GM23338 (cell line): ENCODE measurements around the gene CGNL1. TPM values are rescaled to one million over a fixed set of nuclear protein-coding genes. Genes with fewer than 3 reads are reported as not detected.
A peak's percentile ranks its signal among the peaks of the same experiment; 100 is the strongest.

ENCODE experiments used
- ATAC-seq: fragments of 200-7000 bp; cut with Tn5 transposase; 3 replicates; pipeline ENCODE4 v1.9.1; 2020
- DNase-seq: peaks from one replicate; pipeline ENCODE4 v3.0.0-alpha.2; 2015; ENCODE audit warnings: low spot score
- H2AFZ ChIP-seq: fragments of 200-600 bp; sonication (generic); 2 replicates; pipeline ENCODE4 v1.8.0; 2016; ENCODE audit warnings: antibody characterized with exemption, mild to moderate bottlenecking, moderate library complexity
- H3F3A ChIP-seq: fragments of 200-600 bp; sonication (generic); replicated peaks from 2 replicates; pipeline ENCODE4 v1.8.0; 2017; ENCODE audit warnings: antibody characterized with exemption, mixed run types, low read depth
- H3K27ac ChIP-seq: fragments of 200-600 bp; sonication (generic); 2 replicates; pipeline ENCODE4 v1.6.1; 2016; ENCODE audit warnings: low read depth
- H3K27me3 ChIP-seq: fragments of 200-600 bp; sonication (generic); 2 replicates; pipeline ENCODE4 v1.8.0; 2016; ENCODE audit warnings: mild to moderate bottlenecking, mixed run types, moderate library complexity; ENCODE audit not compliant: insufficient read depth
- H3K36me3 ChIP-seq: fragments of 200-600 bp; sonication (generic); 2 replicates; pipeline ENCODE4 v1.8.0; 2016; ENCODE audit warnings: mild to moderate bottlenecking; ENCODE audit not compliant: insufficient read depth
- H3K4me1 ChIP-seq: fragments of 200-600 bp; sonication (generic); 2 replicates; pipeline ENCODE4 v1.8.0; 2016; ENCODE audit warnings: mild to moderate bottlenecking, moderate library complexity; ENCODE audit not compliant: insufficient read depth
- H3K4me2 ChIP-seq: fragments of 200-600 bp; sonication (generic); 2 replicates; pipeline ENCODE4 v1.7.1; 2017; ENCODE audit warnings: mixed run types
- H3K4me3 ChIP-seq: fragments of 200-600 bp; sonication (generic); 2 replicates; pipeline ENCODE4 v1.6.1; 2016; ENCODE audit warnings: mixed run types
- H3K79me2 ChIP-seq: fragments of 200-600 bp; sonication (generic); replicated peaks from 2 replicates; pipeline ENCODE4 v1.8.0; 2017; ENCODE audit warnings: mild to moderate bottlenecking; ENCODE audit not compliant: insufficient read depth
- H3K9me2 ChIP-seq: fragments of 200-600 bp; sonication (generic); 2 replicates; pipeline ENCODE4 v1.8.0; 2017; ENCODE audit not compliant: insufficient read depth
- H4K20me1 ChIP-seq: fragments of 200-600 bp; sonication (generic); replicated peaks from 2 replicates; pipeline ENCODE4 v1.8.0; 2017; ENCODE audit warnings: mild to moderate bottlenecking; ENCODE audit not compliant: insufficient read depth
- H3K27ac Mint-ChIP-seq: 2 replicates; pipeline ENCODE4 v1.8.0; 2020; ENCODE audit warnings: inconsistent platforms, mild to moderate bottlenecking, moderate library complexity, mixed read lengths
- H3K27me3 Mint-ChIP-seq: 3 replicates; pipeline ENCODE4 v1.8.0; 2022; ENCODE audit warnings: low read depth, mild to moderate bottlenecking, moderate library complexity, mixed read lengths, inconsistent platforms; ENCODE audit not compliant: insufficient read depth, poor library complexity
- H3K36me3 Mint-ChIP-seq: 3 replicates; pipeline ENCODE4 v1.8.0; 2021; ENCODE audit warnings: low read depth, mild to moderate bottlenecking, inconsistent platforms, moderate library complexity, mixed read lengths
- H3K4me1 Mint-ChIP-seq: 3 replicates; pipeline ENCODE4 v1.8.0; 2020; ENCODE audit warnings: mild to moderate bottlenecking, inconsistent platforms, mixed read lengths
- H3K4me3 Mint-ChIP-seq: 3 replicates; pipeline ENCODE4 v1.8.0; 2021; ENCODE audit warnings: moderate library complexity, mild to moderate bottlenecking, inconsistent platforms, mixed read lengths
- H3K9me3 Mint-ChIP-seq: 3 replicates; pipeline ENCODE4 v1.8.0; 2020; ENCODE audit warnings: moderate library complexity, mild to moderate bottlenecking, inconsistent platforms, mixed read lengths
- CREB1 ChIP-seq: fragments of 250-450 bp; sonication (Bioruptor Pico); IDR thresholded peaks from 2 replicates; pipeline ENCODE4 v1.5.0; 2020; ENCODE audit warnings: low read depth, mild to moderate bottlenecking, moderate library complexity
- CTCF ChIP-seq, 2 experiments: fragments of 200-600 bp in 1 of 2; sonication (generic) in 1 of 2; conservative IDR thresholded peaks; 2 replicates each; pipeline versions ENCODE4 v1.5.1 to v1.6.1; 2016 to 2017; ENCODE audit warnings: antibody characterized with exemption in 2 of 2, low read depth in 2 of 2, mild to moderate bottlenecking in 2 of 2, moderate library complexity in 1 of 2
- ETS1 ChIP-seq: IDR thresholded peaks from 2 replicates; pipeline ENCODE4 v1.6.1; 2016; ENCODE audit warnings: antibody characterized with exemption
- EZH2 ChIP-seq: fragments of 200-600 bp; sonication (generic); IDR thresholded peaks from one replicate; pipeline ENCODE4 v1.8.0; 2017; ENCODE audit warnings: antibody characterized with exemption, mild to moderate bottlenecking, low read depth; ENCODE audit not compliant: unreplicated experiment
- EZH2phosphoT487 ChIP-seq: fragments of 200-600 bp; sonication (generic); IDR thresholded peaks from one replicate; pipeline ENCODE4 v1.8.1; 2018; ENCODE audit warnings: antibody characterized with exemption; ENCODE audit not compliant: unreplicated experiment
- JUNB ChIP-seq: IDR thresholded peaks from one replicate; pipeline ENCODE4 v1.6.1; 2016; ENCODE audit warnings: antibody characterized with exemption; ENCODE audit not compliant: unreplicated experiment
- NANOG ChIP-seq: IDR thresholded peaks from 2 replicates; pipeline ENCODE4 v1.6.1; 2016; ENCODE audit warnings: antibody characterized with exemption, borderline replicate concordance
- POLR2AphosphoS5 ChIP-seq: IDR thresholded peaks from 2 replicates; pipeline ENCODE4 v1.6.1; 2016; ENCODE audit warnings: antibody characterized with exemption, low read depth
- REST ChIP-seq: IDR thresholded peaks from one replicate; pipeline ENCODE4 v1.6.1; 2018; ENCODE audit warnings: antibody characterized with exemption; ENCODE audit not compliant: unreplicated experiment
- STAT1 ChIP-seq: IDR thresholded peaks from one replicate; pipeline ENCODE4 v1.6.1; 2016; ENCODE audit warnings: antibody characterized with exemption; ENCODE audit not compliant: unreplicated experiment
- ZNF114 ChIP-seq: fragments of 250-450 bp; sonication (Bioruptor Pico); IDR thresholded peaks from 2 replicates; pipeline ENCODE4 v1.5.0; 2020; ENCODE audit warnings: mild to moderate bottlenecking, moderate library complexity
- ZNF331 ChIP-seq: fragments of 250-450 bp; sonication (Bioruptor Pico); IDR thresholded peaks from 2 replicates; pipeline ENCODE4 v1.5.0; 2020; ENCODE audit warnings: low read depth, mild to moderate bottlenecking, moderate library complexity
- ZNF462 ChIP-seq: fragments of 250-450 bp; sonication (Bioruptor Pico); IDR thresholded peaks from 2 replicates; pipeline ENCODE4 v1.5.0; 2020; ENCODE audit warnings: mild to moderate bottlenecking, moderate library complexity
- polyA plus RNA-seq: library from polyadenylated mRNA; unstranded; fragments of >200 nt; fragmentation: Nextera tagmentation; extraction: Ambion mirVana; gene quantifications from 2 replicates; pipeline ENCODE4 v1.2.1, GENCODE V29; 2016
- total RNA-seq: library from RNA; depleted of rRNA; stranded (reverse); fragments of >200 nt; shearing (Covaris generic); gene quantifications from 2 replicates; pipeline ENCODE4 v1.2.3, GENCODE V29; 2014

CGNL1 gene
- total and polyA plus RNA-seq, 2 experiments from 2014 or later: 20.0 to 57.8 TPM

- peaks cover 13% of the 10 kb centered on the region; the same call in 1 of the 2 replicates for H3F3A ChIP-seq
- ATAC-seq: peak; percentile 19; the same call in 2 of the 3 replicates
- H3K27ac ChIP-seq: peak overlapping the region; percentile 53; the same call in 1 of the 2 replicates
- Mint-ChIP-seq H3K4me3 (no peak overlapping the region), H3K36me3 (peaks cover 36% of the 10 kb centered on the region), H3K27ac (no peak overlapping the region), H3K9me3 (no peaks in the 10 kb centered on the region), H3K27me3 (no peaks in the 10 kb centered on the region), H3K4me1 (peaks cover 7% of the 10 kb centered on the region; the same call in 1 of the 3 replicates)
- H4K20me1 ChIP-seq: peaks cover 9% of the 10 kb centered on the region
- TF ChIP-seq POLR2AphosphoS5 (no peak), CTCF (conservative IDR thresholded peaks at IDR 0.05; ENCODE audit: low read depth in 2 of 2) (no peak), CREB1 (no peak), ZNF114 (CRISPR knock-in tag) (no peak), EZH2phosphoT487 (no peak), REST (no peak), ZNF462 (CRISPR knock-in tag) (no peak), NANOG (no peak), ETS1 (no peak), ZNF331 (CRISPR knock-in tag) (no peak), EZH2 (no peak), JUNB (no peak), STAT1 (no peak)
- no peak overlapping the region for H3K4me3 ChIP-seq
- no peak overlapping the region for H3K4me2 ChIP-seq
- H3K36me3 ChIP-seq: peaks cover 37% of the 10 kb centered on the region
- H3K79me2 ChIP-seq: no peaks in the 10 kb centered on the region
- DNase-seq: no peak
- no peaks in the 10 kb centered on the region for H3K9me2 ChIP-seq
- no peaks in the 10 kb centered on the region for H3K27me3 ChIP-seq
- H3K4me1 ChIP-seq: no peaks in the 10 kb centered on the region
- no peak overlapping the region for H2AFZ ChIP-seq
These were observed 150.3 kb downstream of the CGNL1 start for GRCh38 chr15:57526615-57527014.
